Measurements from ENCODE around the gene FCMR. TPM values are rescaled to one million over a fixed set of nuclear protein-coding genes. Genes with fewer than 3 reads are reported as not detected.
A peak's percentile ranks its signal among the peaks of the same experiment; 100 is the strongest.

Gene FCMR
- polyA plus RNA-seq, 4 donors = 0.99 to 2.8 (median 2.2) TPM

DNA sequence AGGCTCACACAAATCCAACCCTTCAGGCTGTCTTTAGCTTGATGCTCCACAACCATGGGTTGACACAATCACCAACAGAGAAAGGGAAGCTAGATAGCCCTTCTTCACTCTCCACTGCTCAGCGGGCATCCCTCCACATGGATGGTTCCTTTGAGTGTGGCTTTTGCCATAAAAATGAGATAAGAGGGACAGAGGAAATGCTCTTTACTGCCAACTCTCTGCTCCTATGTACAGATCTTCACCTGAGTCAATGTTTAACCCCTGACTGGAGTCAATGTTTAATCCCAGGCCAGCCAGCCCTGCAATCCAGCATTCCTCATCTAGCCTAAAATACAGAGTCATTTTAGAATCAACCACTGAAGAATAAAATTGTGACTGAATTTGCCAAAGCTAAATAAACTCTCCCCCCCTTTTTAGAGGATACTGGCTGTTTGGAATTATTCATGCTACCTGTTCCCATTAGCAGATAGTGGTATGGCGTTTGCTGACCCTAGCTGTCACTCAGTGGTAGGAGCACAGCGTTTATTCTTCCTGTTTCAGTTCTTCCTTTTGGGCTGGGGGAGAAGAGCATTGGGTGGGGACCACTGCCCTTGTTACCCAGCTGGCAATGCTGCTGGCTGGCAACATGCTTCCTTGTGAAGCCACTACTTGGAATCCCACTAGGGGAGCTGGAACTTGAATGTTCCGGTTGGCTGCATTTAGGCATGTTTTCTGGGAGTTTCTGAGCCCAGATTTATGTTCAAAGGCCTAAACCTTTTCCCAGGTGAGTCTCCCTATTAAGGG, 29.8 kb upstream of the FCMR start:
- DNase-seq (ENCODE audit: low read depth in 4 of 4, low spot score in 2 of 4) = peak in 1 of 4 donors; percentile 49

DNA sequence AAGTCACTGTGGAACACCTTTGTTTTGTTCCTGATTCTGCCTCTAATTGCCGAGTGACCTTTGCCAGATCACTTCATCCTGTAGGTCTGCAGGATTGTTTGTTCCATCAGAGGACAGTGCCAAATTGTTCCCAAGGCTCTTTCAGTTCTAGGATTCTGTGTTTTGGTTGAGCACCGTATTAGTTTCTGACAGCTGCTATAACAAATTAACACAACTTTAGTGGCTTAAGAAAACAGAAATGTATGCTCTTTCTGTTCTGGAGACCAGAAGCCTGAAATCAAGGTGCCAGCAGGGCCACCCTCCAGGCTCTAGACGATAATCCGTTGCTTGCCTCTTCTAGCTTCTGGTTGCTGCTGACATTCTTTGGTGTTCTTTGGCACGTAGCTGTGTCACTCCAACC, 27.9 kb upstream of the FCMR start:
- no peak for DNase-seq (ENCODE audit: low read depth in 4 of 4, low spot score in 2 of 4)

DNA sequence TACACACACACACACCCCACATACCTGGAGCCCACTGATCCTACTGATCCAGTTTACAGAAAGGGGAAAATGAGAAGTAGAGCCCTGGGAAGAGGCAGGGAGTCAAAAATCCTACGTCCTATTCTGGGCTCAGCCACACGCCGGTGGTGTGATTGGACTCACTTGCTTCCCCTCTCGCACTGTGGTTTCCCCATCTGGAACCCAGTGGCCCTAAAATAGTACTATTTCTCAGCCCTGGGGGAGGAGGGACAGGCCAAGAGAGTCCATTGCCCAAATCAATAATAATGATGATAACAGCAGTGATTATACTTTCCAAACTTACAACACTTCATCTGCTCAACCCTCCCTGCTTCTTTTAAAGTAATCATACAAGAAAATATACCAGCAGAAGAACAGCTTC, 27.5 kb upstream of the FCMR start:
- DNase-seq (ENCODE audit: low read depth in 4 of 4, low spot score in 2 of 4) = no peak

DNA sequence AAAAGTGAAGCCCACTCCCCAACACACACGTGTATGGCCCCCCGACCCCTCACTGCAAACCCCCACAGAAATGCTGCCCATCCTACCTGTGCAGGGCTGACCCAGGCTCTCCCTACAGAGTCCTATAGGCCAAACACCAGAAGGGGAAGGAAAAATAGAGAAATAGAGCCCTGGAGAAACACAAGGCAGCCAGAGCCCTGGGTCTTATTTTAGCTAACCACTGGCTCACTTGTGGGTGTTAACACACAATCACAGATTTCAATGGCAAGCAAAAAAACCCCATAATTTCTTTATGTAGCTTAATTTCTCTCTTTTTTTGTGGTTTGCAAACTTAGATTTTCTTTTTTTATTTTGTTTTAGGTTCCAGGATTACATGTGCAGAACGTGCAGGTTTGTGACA, 25.5 kb upstream of the FCMR start:
- DNase-seq (ENCODE audit: low read depth in 4 of 4, low spot score in 2 of 4) = no peak

DNA sequence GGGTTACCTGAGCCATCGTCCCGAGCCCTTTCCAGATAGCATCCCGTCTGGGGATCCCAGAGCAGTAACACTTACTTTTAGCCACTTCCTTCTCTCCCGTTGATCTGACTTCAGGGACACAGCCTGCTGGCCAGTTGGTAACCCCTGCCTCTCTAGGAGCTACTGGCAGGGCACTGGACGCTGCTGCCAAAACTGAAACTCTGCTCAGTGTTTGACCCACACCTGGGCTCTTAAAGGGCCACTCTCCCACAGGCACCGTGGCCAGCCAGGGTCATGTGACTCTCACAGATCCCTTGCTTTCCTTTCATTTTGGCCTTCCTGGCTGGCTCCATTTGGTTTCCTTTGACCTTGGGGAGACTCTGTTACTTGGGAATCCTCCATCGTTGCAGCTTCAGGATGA, 24.5 kb upstream of the FCMR start, which contains the start of gene PIGR:
TSS of gene PIGR (minus strand) at position 206 of the 400 bp plus-strand sequence. CDS start 5,935 bp downstream, outside the sequence.
- no peak for DNase-seq (ENCODE audit: low read depth in 4 of 4, low spot score in 2 of 4)

DNA sequence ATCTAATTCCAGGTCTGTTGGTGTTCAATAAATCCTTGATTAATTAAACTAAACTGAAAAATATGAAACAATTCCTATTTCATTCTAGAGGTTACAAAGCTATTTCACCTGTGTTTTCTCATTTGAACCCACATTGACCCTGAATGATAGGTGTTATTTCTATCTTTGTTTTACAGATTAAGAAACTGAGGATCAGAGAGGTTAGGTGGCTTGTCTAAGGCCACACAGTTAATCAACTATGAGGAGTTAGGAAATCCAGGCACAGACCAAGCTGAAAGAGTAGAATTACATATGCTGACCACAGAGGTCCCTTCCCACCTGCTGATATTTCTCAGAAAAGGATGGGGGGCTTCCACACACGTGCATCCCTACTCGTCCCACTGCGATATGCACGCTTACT, 24.0 kb upstream of the FCMR start:
- no peak for DNase-seq (ENCODE audit: low read depth in 4 of 4, low spot score in 2 of 4)

DNA sequence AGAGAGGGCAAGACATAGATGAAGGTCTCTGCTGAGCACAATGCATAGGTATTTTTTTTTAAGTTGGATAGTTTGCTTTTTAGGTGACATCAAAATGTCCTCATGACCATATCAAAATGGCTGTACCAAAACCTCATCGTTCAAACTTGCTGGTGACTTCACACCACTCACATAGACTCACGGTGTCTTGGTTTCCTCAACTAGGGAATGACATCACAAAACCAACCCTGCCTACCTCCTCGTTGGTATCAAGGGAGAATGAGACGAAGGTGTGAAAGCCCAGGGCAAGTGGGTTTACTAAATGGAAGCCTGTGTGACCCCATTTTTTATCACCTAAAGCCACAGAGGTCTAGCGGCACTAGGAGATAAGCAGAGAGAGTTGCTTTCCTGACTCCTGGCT, 23.0 kb upstream of the FCMR start:
- DNase-seq (ENCODE audit: low read depth in 4 of 4, low spot score in 2 of 4) = no peak

DNA sequence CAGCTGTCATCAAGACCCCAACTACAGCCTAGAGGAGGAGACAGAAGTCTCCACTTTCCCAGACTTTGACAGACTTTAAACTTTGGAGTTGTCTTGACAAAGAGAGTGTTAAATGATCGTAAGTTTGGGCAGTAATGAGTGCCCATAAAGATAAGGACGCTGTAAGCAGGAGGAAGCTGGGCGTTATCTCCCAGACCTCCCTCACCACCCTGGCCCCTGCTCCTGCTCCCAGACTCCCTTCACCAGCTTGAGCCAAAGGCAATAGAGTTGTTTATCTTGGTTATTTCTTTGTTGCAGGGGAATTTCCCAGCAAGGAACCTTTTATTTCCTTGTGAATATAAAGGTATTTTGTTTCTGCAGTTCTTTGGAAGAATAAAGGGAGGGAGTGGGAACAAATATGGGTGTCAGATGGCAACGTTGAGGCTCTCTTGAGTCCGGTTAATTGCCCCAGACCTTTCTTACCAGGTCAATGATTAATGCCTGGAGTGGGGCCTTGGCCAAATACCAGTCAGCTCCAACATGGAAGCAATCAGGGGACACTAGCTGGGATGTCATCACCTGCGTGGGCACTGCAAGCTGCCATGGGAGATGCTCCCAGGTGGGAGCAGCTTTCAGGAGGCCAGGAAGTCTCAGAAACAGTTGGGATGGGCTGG, 20.2 kb upstream of the FCMR start:
- no peak for DNase-seq (ENCODE audit: low read depth in 4 of 4, low spot score in 2 of 4)

DNA sequence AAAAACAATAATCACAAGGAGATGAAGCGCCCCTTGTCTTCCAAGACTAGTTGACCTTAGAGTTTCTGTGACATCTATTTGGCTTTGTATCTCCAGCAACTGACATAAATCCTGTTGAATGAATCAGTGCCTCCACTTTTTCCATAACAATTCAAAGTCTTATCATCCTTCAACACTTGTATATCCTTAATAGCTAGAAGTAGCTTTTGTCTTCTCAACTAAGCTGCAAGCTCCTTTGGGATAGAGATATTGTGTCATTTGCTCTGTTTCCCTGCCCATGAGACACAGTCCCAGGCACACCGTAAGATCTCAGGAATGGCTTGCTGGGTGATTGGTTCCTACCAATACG, 18.8 kb upstream of the FCMR start:
- no peak for DNase-seq (ENCODE audit: low read depth in 4 of 4, low spot score in 2 of 4)

DNA sequence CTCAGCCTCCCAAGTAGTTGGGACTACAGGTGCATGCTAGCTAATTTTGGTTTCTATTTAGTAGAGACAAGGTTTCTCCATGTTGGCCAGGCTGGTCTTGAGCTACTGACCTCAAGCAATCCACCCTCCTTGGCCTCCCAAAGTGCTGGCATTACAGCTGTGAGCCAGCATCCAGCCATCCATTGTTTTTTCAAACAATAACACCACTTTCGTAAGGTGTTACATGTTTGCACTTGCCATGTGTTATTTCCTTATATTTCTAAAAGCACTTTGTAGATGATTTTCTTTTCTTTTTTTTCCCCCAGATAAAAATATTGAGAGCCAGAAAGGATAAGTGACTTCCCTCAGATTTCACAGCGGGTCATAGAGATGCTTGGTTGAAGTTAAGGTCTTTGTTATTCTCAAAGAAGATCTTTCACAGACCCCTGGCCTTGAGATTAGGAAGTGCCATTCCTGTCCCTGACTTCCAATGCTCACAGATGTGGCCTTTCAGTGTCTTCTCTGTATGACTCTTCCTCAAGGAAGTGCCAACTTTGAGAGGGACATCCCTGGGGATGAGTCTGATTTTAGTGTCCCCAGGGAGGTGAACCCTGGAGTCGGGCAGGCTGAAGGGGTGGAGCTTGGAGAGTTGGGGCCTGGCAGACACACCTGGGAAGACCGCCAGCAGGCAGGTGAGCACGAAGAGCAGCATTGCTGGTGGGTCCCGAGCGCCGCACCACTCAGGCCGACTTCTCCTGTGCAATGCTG, 18.3 kb upstream of the FCMR start:
- DNase-seq (ENCODE audit: low read depth in 4 of 4, low spot score in 2 of 4) = no peak

DNA sequence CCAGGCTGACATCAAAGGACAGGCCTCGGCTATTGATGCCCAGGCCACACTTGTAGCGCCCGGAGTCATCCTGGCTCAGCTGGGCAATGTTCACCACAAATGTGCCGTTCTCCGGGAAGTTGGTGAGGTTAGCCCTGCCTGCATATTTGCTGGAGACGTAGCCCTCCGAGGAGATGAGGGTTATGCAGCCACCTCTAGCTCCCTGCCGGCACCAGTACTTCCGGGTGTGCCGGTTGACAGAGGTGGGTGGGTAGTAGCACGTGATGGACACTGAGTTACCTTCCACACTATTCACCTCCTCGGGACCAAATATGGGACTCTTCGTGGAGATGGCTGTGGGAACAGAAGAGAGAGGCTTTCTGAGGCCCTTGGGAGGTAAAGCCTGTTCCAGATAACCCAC, 17.4 kb upstream of the FCMR start:
- DNase-seq (ENCODE audit: low read depth in 4 of 4, low spot score in 2 of 4) = no peak

DNA sequence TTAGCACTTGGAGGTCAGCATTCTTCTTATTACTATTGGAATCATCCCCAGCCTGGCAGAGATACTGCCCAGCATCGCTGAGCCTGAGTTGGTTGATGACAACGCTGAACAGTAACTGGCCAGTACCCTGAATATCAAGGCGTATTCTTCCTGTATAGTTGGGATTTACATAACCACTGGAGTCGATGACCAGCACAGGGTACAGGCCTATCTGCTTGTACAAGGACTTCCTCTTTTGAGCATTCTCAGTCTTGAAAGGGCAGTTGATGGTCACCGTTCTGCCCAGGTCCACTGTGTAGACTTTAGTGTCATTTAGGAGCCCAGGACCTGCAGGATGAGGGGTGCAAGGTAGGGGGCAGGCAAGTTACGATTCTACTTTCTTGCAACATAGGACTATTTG, 15.7 kb upstream of the FCMR start:
- no peak for DNase-seq (ENCODE audit: low read depth in 4 of 4, low spot score in 2 of 4)

DNA sequence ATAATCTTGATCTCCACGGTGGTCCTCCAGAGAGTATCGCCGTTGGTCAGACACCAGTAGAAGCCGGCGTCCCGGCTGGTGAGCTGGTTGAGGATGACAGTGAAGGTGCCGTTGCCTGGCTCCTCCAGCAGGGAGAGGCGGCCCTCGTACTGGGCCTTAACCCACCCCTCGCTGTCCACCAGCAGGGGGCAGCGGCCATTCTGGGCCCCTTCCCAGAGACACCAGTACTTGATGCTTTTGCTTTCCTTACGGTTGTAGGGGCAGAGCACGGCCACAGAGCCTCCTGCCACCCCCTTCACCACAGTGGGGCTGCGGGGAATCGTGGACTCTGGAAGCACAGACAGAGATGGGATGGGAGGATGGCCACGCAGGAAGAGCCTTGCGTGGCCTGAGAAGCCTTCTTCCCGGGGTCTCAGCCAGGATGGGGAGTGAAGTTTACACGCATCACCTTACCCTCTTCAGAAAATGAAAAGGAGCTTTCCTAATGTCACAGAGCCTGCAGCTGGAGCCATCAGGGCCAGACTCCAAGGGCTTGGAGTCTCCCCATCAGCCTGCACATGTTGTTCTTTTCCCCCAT, 13.8 kb upstream of the FCMR start:
- no peak for DNase-seq (ENCODE audit: low read depth in 4 of 4, low spot score in 2 of 4)

DNA sequence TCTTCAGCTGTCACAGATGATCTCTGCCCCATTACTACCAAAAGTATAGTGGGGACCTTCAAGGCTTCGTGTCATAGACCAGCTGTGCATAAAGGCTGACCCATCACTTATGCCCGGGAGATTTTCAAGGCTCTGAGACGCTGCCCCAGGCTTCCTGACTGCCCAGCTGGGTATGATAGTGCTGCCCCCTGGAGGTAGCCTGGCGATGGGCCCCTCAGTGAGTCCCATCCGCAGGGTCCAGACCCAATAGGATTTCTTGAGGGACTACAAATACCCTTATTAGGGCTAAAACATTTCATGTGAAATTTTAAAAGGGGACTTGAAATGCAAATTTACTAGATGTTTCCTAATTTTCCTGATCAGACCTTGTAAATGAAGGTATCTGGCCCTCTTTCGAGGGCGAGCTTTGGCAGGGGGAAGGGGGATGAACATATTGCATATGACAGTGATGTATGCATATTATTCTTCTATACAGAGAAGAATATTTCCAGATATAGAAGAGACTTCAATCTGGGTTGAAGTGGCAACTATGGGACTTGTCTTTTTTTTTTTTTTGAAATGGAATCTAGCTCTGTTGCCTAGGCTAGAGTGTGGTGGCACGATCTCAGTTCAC, 11.7 kb upstream of the FCMR start:
- no peak for DNase-seq (ENCODE audit: low read depth in 4 of 4, low spot score in 2 of 4)

DNA sequence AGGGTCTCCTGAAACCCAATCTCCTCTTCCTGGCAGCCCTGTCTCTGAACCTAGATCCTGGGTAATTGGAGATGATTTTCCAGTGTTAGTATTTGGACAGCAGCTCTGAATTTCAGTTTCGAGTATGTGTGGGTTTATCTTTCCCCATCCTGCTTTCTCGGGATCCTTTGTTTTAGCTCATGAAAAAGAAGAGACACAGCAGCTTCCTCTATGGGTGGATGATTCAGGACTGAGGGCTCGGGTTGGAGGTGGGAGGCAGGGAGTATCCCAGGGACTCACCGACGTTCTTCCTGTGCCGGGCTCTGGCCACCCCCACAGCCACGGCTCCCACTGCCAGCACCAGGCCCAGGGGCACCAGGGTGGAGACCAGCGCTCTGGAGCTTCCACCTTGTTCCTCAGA, 10.4 kb upstream of the FCMR start:
- DNase-seq (ENCODE audit: low read depth in 4 of 4, low spot score in 2 of 4) = no peak

DNA sequence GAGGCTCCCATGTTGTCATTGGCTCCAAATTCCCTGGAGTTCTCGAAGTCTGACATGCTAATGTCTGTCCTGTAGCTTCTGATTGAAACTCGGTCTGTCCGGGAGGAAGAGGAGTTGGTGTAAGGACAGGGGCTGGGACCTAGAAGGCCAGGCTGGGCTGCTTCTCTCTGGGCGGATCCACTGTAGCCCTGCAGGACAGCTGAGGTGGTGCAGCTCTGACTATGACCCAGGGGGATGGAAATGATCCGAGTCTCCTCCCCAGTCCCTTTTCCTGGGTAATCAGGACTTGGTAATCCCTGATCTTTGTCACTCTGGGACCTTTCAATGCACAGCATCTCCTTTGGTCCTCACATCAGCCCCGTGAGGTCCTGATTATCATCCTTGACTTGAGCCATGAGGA, 10.0 kb upstream of the FCMR start:
- no peak for DNase-seq (ENCODE audit: low read depth in 4 of 4, low spot score in 2 of 4)

DNA sequence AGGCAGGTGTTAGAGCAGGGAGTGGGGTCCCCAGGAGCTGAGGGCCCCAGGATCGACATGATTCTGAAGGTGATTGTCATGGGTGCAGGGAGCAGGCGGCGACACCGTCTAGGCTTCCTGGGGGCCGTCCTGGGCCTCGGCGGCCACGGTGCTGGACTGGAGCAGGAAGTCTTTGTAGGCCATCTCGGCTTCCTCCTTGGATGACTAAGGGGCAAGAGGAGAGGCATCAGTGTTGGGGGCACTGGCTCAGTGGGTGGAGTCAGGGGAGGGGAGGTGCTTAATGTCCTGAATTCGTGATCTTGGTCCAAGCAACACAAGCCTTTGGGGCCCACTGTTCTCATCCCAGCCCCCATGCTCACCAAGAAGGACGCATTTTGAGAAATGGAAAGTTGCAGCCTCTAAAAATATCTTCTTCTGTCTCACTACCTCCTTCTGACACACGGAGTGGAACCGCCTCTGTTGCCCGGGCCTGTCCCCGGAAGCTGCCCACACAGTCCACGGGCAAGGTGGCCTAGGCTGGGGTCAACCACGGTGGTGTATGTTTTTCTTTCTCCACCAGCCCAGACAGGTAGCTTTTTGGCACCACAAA, 8.6 kb upstream of the FCMR start:
- no peak for DNase-seq (ENCODE audit: low read depth in 4 of 4, low spot score in 2 of 4)

DNA sequence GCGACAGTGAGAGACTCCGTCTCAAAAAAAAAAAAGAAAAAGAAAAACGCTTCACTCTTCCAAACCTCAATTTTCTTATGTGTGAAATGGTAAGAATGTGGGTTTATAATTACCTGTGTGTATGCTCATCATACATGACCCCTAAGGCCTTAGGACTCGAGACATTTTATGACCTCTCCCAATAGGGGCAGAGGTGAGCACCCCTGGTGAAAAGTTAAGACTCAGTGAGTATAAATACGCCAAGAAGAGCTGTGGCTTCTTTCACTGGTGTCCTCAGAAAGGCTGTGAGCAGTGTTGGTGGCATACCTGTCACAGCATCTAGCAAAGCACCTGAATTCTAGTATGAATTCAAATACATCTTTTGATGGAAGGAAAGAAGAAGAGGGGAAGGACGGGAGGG, 7.8 kb upstream of the FCMR start:
- no peak for DNase-seq (ENCODE audit: low read depth in 4 of 4, low spot score in 2 of 4)

DNA sequence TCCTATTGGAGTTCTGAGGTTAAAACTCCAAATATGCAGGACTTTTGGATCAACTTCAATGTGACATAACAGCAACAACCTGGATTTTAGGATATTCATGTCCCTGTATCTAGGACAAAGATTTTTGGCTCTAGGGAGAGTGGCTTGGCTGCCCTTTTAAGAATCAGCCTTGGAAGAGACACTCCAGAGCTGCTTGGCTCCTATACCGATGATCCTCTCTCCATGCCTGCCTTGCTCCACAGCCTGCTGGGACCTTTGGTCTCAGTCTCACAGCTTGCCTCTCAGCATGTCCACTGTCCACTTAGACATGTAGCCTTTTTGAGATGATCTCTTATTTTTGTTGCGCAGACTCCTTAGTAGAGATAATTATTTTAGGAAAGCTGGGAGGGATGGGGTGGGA, 4.5 kb upstream of the FCMR start:
- DNase-seq (ENCODE audit: low read depth in 4 of 4, low spot score in 2 of 4) = no peak

DNA sequence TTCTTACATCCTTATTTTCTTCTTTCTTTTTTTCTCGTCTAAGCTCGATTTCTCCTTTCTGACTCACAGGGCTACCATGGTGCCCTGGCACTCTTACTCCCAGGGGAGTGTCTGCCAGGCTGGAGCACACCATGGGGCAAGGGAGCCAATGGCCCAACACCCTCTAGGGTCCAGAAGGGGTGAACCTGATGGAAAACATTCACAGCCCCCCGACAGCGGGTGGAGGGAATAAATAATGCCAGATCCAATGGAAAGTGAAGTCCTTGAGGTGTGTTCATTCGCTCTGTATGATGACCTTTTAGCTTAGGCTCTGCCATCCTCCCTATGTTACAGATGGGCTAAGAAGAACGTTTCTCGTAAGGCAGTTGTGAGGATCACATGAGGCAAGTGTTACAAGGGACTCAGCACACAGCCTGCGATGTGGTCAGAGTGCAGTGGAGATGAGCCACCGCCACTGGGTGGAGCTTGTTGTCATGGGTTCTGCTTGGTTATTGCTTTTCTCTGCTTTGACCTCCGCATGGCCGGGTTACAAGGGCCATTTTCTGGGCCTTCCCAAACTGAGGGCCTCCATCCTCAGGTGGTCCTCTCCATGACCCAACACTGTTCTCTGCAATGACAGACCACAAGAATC, 3.5 kb upstream of the FCMR start:
- DNase-seq (ENCODE audit: low read depth in 4 of 4, low spot score in 2 of 4) = no peak

Data from left renal cortex interstitium (tissue), 4 donors.